ENCODE results near the gene AUTS2. TPM values are rescaled to one million over a fixed set of nuclear protein-coding genes. Genes with fewer than 3 reads are reported as not detected.

AUTS2 gene
- total and polyA plus RNA-seq, 2 of the 8 experiments (the other 6 are each of a cell fraction or from before 2014, with no cell fraction given), result 25.9 to 101 TPM

GRCh38 chr7:69553190-69553589 lies 45.1 kb upstream of the AUTS2 start:
- Histone ChIP-seq H4K8ac (ENCODE audit: extremely low read depth, insufficient read depth, low read length) (no peak overlapping the region), H3K79me1 (ENCODE audit: low read depth, low read length) (no peaks in the 10 kb centered on the region), H3K27ac (ENCODE audit: low read depth, low read length) (no peak overlapping the region), H3K23me2 (ENCODE audit: low read depth, low read length) (no peaks in the 10 kb centered on the region), H4K91ac (replicated peaks; ENCODE audit: insufficient read length, low read length) (no peak overlapping the region), H2BK12ac (ENCODE audit: low read depth, low read length) (no peak overlapping the region), H3K56ac (replicated peaks; ENCODE audit: insufficient read length, low read depth, low read length) (no peak overlapping the region), H2AK5ac (ENCODE audit: low read depth, low read length) (no peak overlapping the region), H3K14ac (ENCODE audit: insufficient read length) (no peak overlapping the region), H3K27me3 (replicated peaks in 1 of 4; ENCODE audit: control insufficient read depth in 3 of 4, extremely low read depth in 1 of 4, insufficient read depth in 3 of 4, low read length in 3 of 4) (no peaks in the 10 kb centered on the region), H3K9ac (replicated peaks in 1 of 4; ENCODE audit: extremely low read depth in 1 of 4, low read depth in 3 of 4, low read length in 3 of 4) (no peak overlapping the region), H2AFZ (ENCODE audit: low read length) (no peak overlapping the region), H2BK20ac (ENCODE audit: low read length) (no peak overlapping the region), H3K4me3 (ENCODE audit: extremely low read depth in 1 of 4, insufficient read depth in 2 of 4, low read depth in 3 of 4, low read length in 4 of 4) (no peak overlapping the region), H2BK120ac (replicated peaks; ENCODE audit: low read depth, low read length) (no peak overlapping the region), H3K79me2 (ENCODE audit: control insufficient read depth in 1 of 2, insufficient read depth in 2 of 2, low read length in 2 of 2) (no peaks in the 10 kb centered on the region), H3K4me2 (ENCODE audit: insufficient read depth in 1 of 2, low read depth in 2 of 2, low read length in 2 of 2) (no peak overlapping the region), H3K18ac (ENCODE audit: extremely low read depth, low read length) (no peak overlapping the region), H3K9me3 (ENCODE audit: insufficient read depth in 2 of 2, low read depth in 1 of 2, low read length in 1 of 2) (no peaks in the 10 kb centered on the region), H3K23ac (ENCODE audit: insufficient read length) (no peak overlapping the region), H4K5ac (ENCODE audit: insufficient read length, low read depth, low read length) (no peak overlapping the region), H3K36me3 (ENCODE audit: control insufficient read depth in 2 of 4, insufficient read depth in 4 of 4, low read length in 3 of 4) (no peaks in the 10 kb centered on the region), H4K20me1 (replicated peaks in 1 of 2; ENCODE audit: control insufficient read depth in 1 of 2, insufficient read depth in 2 of 2, low read length in 2 of 2) (peaks cover 0 to 2% of the 10 kb centered on the region in 2 experiments), H3K4ac (replicated peaks; ENCODE audit: insufficient read length, low read depth, low read length) (no peak overlapping the region), H2BK5ac (ENCODE audit: low read depth, low read length) (no peak overlapping the region), H2BK15ac (ENCODE audit: low read length) (no peak overlapping the region), H3K4me1 (replicated peaks in 1 of 4; ENCODE audit: control insufficient read depth in 3 of 4, insufficient read depth in 4 of 4, low read length in 3 of 4) (no peaks in the 10 kb centered on the region)
- FAIRE-seq (no peak), DNase-seq (ENCODE audit: low read depth in 1 of 2, low spot score in 2 of 2) (no peak)
- WGBS, 2 experiments (ENCODE audit: extremely low coverage in 1 of 2, insufficient coverage in 1 of 2, insufficient read length in 1 of 2, insufficient replicate concordance in 2 of 2, low coverage in 1 of 2, low lambda C conversion rate in 2 of 2, missing lambda C conversion rate in 1 of 2), result 100% methylated on average over 1 of the region's 1 CpG; no CpG with 5 or more reads in 1 of the 2 experiments
- no peak for TF ChIP-seq BACH1 (IDR thresholded peaks at IDR 0.05; ENCODE audit: low read length)
- TF ChIP-seq CTCF (IDR thresholded peaks at IDR 0.05; ENCODE audit: control extremely low read depth in 1 of 3, insufficient read depth in 1 of 3, low read depth in 1 of 3, low read length in 3 of 3), result no peak
- no peak for TF ChIP-seq EGR1 (IDR thresholded peaks at IDR 0.05; ENCODE audit: borderline replicate concordance, low read depth, low read length)
- TF ChIP-seq TEAD4 (IDR thresholded peaks at IDR 0.05; ENCODE audit: low read depth, low read length), result no peak
- TF ChIP-seq SP2 (IDR thresholded peaks at IDR 0.05; ENCODE audit: low read length), result no peak
- no peak for TF ChIP-seq E2F6 (IDR thresholded peaks at IDR 0.05)
- TF ChIP-seq CTBP2 (IDR thresholded peaks at IDR 0.05; ENCODE audit: borderline replicate concordance, insufficient read depth, insufficient read length, low read length), result no peak
- TF ChIP-seq CHD2 (IDR thresholded peaks at IDR 0.05; ENCODE audit: low read length), result no peak
- no peak for TF ChIP-seq EZH2 (IDR thresholded peaks at IDR 0.05; ENCODE audit: low read depth, low read length, severe bottlenecking)
- TF ChIP-seq MAX (IDR thresholded peaks at IDR 0.05), result no peak
- TF ChIP-seq BRCA1 (IDR thresholded peaks at IDR 0.05; ENCODE audit: low read depth, low read length), result no peak
- CTCF ChIA-PET (ENCODE audit: partially characterized antibody), result interaction anchor here (0.5 to 1.4 kb wide), 2 partner anchors 30 to 146 kb away, joined by 3 read pairs; no protein-coding TSS in a partner anchor
- POLR2A ChIA-PET (ENCODE audit: partially characterized antibody), result no interaction called here
